Muscle of leg (tissue), 11 donors: ENCODE data around the gene RASSF5. TPM values are rescaled to one million over a fixed set of nuclear protein-coding genes. Genes with fewer than 3 reads are reported as not detected.

ENCODE experiments used
- DNase-seq: peaks from one replicate; pipeline ENCODE4 v3.0.0; 2013
- H3K27ac ChIP-seq: one replicate; pipeline ENCODE4 v1.5.1; 2013; ENCODE audit warnings: mild to moderate bottlenecking, low read length, control low read depth
- H3K27me3 ChIP-seq: one replicate; pipeline ENCODE4 v1.6.1; 2013; ENCODE audit warnings: low read length; ENCODE audit not compliant: control insufficient read depth, insufficient read depth
- H3K36me3 ChIP-seq: one replicate; pipeline ENCODE4 v1.6.1; 2013; ENCODE audit warnings: low read length; ENCODE audit not compliant: control insufficient read depth, insufficient read depth
- H3K4me1 ChIP-seq: one replicate; pipeline ENCODE4 v1.6.1; 2013; ENCODE audit warnings: low read length; ENCODE audit not compliant: control insufficient read depth, insufficient read depth
- H3K4me3 ChIP-seq: one replicate; pipeline ENCODE4 v1.5.1; 2013; ENCODE audit warnings: low read length, control low read depth
- H3K9me3 ChIP-seq: replicated peaks from 2 replicates; pipeline ENCODE4 v1.6.1; 2013; ENCODE audit warnings: low read depth, low read length; ENCODE audit not compliant: control insufficient read depth
- WGBS: methylation state at CpG from one replicate; pipeline ENCODE4 v1.1.5; 2013; ENCODE audit warnings: missing lambda C conversion rate; ENCODE audit not compliant: insufficient coverage; 5-methylcytosine and 5-hydroxymethylcytosine counted together
- polyA plus RNA-seq, 8 donors: library from polyadenylated mRNA; unstranded; fragments of 120-200 nt; gene quantifications; one replicate each; pipeline versions ENCODE4 v1.2.1 to v1.2.3, GENCODE V29; 2013; ENCODE audit warnings: inconsistent platforms in 1 of 8, low replicate concordance in 1 of 8; ENCODE audit not compliant: insufficient read length in 8 of 8, insufficient read depth in 1 of 8
- total RNA-seq: library from RNA; stranded (reverse); fragments of 120-200 nt; gene quantifications from one replicate; pipeline ENCODE4 v1.2.4, GENCODE V29; 2013

The RASSF5 gene
- total and polyA plus RNA-seq, 9 donors: 3.6 to 8.6 (median 6.3) TPM

GRCh38 chr1:206566999-206567398, 59.7 kb downstream of the RASSF5 start:
- no peaks in the 10 kb centered on the region for H3K9me3 ChIP-seq
- no peaks in the 10 kb centered on the region for H3K36me3 ChIP-seq
- H3K4me1 ChIP-seq: peaks cover 38% of the 10 kb centered on the region
- no peak overlapping the region for H3K4me3 ChIP-seq
- no peaks in the 10 kb centered on the region for H3K27me3 ChIP-seq
- no CpG with 5 or more reads among the region's 4 CpGs for WGBS
- DNase-seq: peak; percentile 64
- peak overlapping the region; percentile 54 for H3K27ac ChIP-seq

- no peaks in the 10 kb centered on the region for H3K27me3 ChIP-seq
- no peak overlapping the region for H3K27ac ChIP-seq
- H3K36me3 ChIP-seq: no peaks in the 10 kb centered on the region
- no peak overlapping the region for H3K4me3 ChIP-seq
- 90% methylated on average over 3 of the region's 10 CpGs for WGBS
- peaks cover 34% of the 10 kb centered on the region for H3K4me1 ChIP-seq
- no peaks in the 10 kb centered on the region for H3K9me3 ChIP-seq
- no peak for DNase-seq
Observed at GRCh38 chr1:206568256-206568655, 60.9 kb downstream of the RASSF5 start.

GRCh38 chr1:206568779-206569352, 61.5 kb downstream of the RASSF5 start:
- Histone ChIP-seq H3K4me3 (no peak overlapping the region), H3K27ac (no peak overlapping the region), H3K36me3 (no peaks in the 10 kb centered on the region), H3K4me1 (peaks cover 37% of the 10 kb centered on the region), H3K27me3 (no peaks in the 10 kb centered on the region), H3K9me3 (no peaks in the 10 kb centered on the region)
- DNase-seq: no peak
- WGBS: 100% methylated on average over 1 of the region's 8 CpGs

GRCh38 chr1:206569556-206569955, 62.2 kb downstream of the RASSF5 start:
- H3K27me3 ChIP-seq: no peaks in the 10 kb centered on the region
- H3K4me1 ChIP-seq: peaks cover 43% of the 10 kb centered on the region
- no peaks in the 10 kb centered on the region for H3K36me3 ChIP-seq
- H3K9me3 ChIP-seq: no peaks in the 10 kb centered on the region
- WGBS: 83% methylated on average over 2 of the region's 4 CpGs
- no peak for DNase-seq
- no peak overlapping the region for H3K4me3 ChIP-seq
- H3K27ac ChIP-seq: no peak overlapping the region

- no peaks in the 10 kb centered on the region for H3K27me3 ChIP-seq
- no peak for DNase-seq
- H3K4me3 ChIP-seq: no peak overlapping the region
- H3K4me1 ChIP-seq: peaks cover 48% of the 10 kb centered on the region
- no CpG with 5 or more reads among the region's 3 CpGs for WGBS
- no peak overlapping the region for H3K27ac ChIP-seq
- no peaks in the 10 kb centered on the region for H3K36me3 ChIP-seq
- H3K9me3 ChIP-seq: no peaks in the 10 kb centered on the region
Observed at GRCh38 chr1:206570529-206570928, 63.2 kb downstream of the RASSF5 start.

- Histone ChIP-seq H3K27me3 (no peaks in the 10 kb centered on the region), H3K9me3 (no peaks in the 10 kb centered on the region), H3K27ac (no peak overlapping the region), H3K36me3 (no peaks in the 10 kb centered on the region), H3K4me3 (no peak overlapping the region), H3K4me1 (peaks cover 40% of the 10 kb centered on the region)
- DNase-seq: no peak
- WGBS: 80% methylated on average over 2 of the region's 4 CpGs
Observed at GRCh38 chr1:206572835-206573234, 65.5 kb downstream of the RASSF5 start.

GRCh38 chr1:206573319-206573718, 66.0 kb downstream of the RASSF5 start:
- Histone ChIP-seq H3K4me1 (peaks cover 36% of the 10 kb centered on the region), H3K4me3 (no peak overlapping the region), H3K27ac (no peak overlapping the region), H3K36me3 (no peaks in the 10 kb centered on the region), H3K27me3 (no peaks in the 10 kb centered on the region), H3K9me3 (no peaks in the 10 kb centered on the region)
- no peak for DNase-seq
- 58% methylated on average over 4 of the region's 4 CpGs for WGBS

- H3K36me3 ChIP-seq: no peaks in the 10 kb centered on the region
- H3K9me3 ChIP-seq: no peaks in the 10 kb centered on the region
- no peaks in the 10 kb centered on the region for H3K27me3 ChIP-seq
- H3K4me3 ChIP-seq: no peak overlapping the region
- peaks cover 33% of the 10 kb centered on the region for H3K4me1 ChIP-seq
- DNase-seq: no peak
- H3K27ac ChIP-seq: no peak overlapping the region
- WGBS: 100% methylated on average over 2 of the region's 4 CpGs
Observed at GRCh38 chr1:206573762-206574161, 66.4 kb downstream of the RASSF5 start.

GRCh38 chr1:206575165-206575893, 68.0 kb downstream of the RASSF5 start:
- H3K4me1 ChIP-seq: peaks cover 45% of the 10 kb centered on the region
- 29% methylated on average over 7 of the region's 11 CpGs for WGBS
- no peak overlapping the region for H3K4me3 ChIP-seq

GRCh38 chr1:206575894-206576737, 68.8 kb downstream of the RASSF5 start:
- no peaks in the 10 kb centered on the region for H3K27me3 ChIP-seq
- DNase-seq: no peak
- H3K4me1 ChIP-seq: peaks cover 48% of the 10 kb centered on the region
- H3K9me3 ChIP-seq: no peaks in the 10 kb centered on the region
- WGBS: 0% methylated on average over 1 of the region's 3 CpGs
- no peak overlapping the region for H3K4me3 ChIP-seq
- H3K36me3 ChIP-seq: no peaks in the 10 kb centered on the region
- peak overlapping the region; percentile 71 for H3K27ac ChIP-seq

More at GRCh38 chr1:206575165-206575893, 68.0 kb downstream of the RASSF5 start:
- Histone ChIP-seq H3K9me3 (no peaks in the 10 kb centered on the region), H3K27ac (peak overlapping the region; percentile 71), H3K36me3 (no peaks in the 10 kb centered on the region), H3K27me3 (no peaks in the 10 kb centered on the region)
- peak; percentile 94 for DNase-seq
